ENCODE data around the gene CACNA1B.
"Not testable (repeated sequence)": the region's sequence is repeated elsewhere in the genome, so short reads cannot be mapped to it uniquely, and the experiment has no call there.

Gene CACNA1B

GRCh38 chr9:138117101-138117750 is 239.6 kb downstream of the CACNA1B start:
- DNase-seq (ENCODE audit: low read depth) = no peak

DNA sequence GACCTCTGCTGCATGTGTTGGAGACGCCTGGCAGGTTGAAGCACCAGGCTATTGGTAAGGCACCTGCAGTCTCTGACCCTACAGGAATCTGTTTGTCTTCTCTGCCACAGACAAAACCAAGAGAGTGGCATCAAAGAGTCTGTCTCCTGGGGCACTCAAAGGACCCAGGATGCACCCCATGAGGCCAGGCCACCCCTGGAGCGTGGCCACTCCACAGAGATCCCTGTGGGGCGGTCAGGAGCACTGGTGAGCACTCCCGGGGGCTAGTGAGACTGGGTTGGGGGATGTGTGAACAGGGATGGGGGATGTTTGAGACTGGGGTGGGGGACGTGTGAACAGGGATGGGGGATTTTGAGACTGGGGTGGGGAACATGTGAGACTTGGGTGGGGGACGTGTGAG is 240.3 kb downstream of the CACNA1B start:
- DNase-seq (ENCODE audit: low read depth) = no peak

- DNase-seq (ENCODE audit: low read depth) = no peak
Measured at GRCh38 chr9:138118601-138119071, 241.1 kb downstream of the CACNA1B start.

DNA sequence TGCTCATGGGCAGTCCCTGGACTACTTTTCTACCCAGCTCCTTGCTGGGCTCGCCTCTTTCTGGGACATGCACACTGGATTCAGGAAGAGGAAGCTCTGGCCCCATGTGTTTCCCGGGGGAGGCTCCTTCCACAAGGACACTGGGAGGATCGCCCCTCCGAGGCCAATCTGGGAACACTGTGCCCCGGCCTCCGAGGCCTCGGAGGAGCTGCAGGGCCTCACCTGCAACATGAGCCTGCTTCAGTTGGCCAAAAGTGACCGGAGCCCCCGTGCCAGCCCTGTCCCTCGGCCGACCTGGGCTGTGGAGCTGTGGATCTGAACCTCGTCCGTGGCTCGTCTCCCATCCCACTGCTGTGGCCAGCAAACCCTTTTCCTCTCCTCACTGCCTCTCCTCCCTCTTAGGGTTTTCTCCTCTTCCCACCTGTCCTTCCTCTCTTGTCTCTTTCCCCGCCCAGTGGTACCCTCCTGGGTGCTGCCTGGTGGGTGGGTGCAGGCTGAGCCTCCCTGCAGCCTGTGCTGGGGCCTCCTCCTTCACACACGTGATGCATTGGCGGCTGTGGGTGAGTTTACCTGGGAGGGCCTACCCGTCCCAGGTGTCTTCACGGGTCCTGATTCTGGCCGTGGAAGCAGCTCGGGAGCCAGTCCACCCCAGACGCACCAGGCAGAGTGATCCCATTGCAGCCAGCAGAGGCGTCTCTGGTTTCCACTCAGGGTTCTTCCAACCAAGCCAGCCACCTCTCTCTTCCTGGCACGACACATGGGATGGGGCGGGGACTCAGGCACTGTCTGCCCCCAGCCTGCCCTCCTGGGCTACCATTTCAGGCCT is 241.8 kb downstream of the CACNA1B start:
- no peak for DNase-seq (ENCODE audit: low read depth)

GRCh38 chr9:138120072-138120471 is 242.5 kb downstream of the CACNA1B start:
- DNase-seq (ENCODE audit: low read depth) = no peak

GRCh38 chr9:138120511-138121437 is 243.2 kb downstream of the CACNA1B start:
- DNase-seq (ENCODE audit: low read depth) = no peak

GRCh38 chr9:138121438-138122050 is 244.0 kb downstream of the CACNA1B start:
- DNase-seq (ENCODE audit: low read depth) = no peak

- no peak for DNase-seq (ENCODE audit: low read depth)
Measured at GRCh38 chr9:138122201-138122600, 244.6 kb downstream of the CACNA1B start.

DNA sequence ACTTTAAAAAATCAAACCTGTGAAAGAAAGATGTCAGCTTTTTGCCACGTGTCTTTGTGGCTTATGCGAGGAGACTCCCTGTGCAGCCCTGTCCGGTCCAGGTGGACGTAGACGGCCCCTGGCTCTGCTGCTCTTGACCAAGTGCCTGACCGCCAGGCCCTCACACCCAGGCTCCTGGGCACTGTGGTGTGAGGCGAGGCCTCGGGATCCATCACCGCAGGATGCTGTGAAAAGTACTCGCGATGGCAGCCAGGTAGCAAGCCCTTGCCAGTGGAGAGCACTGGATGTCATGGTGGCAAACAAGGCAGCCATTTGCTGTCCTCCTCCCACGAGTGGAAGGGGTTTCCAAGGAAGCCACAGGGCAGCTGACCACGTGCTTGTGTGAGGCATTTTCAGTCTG is 245.1 kb downstream of the CACNA1B start:
- DNase-seq (ENCODE audit: low read depth) = no peak

DNA sequence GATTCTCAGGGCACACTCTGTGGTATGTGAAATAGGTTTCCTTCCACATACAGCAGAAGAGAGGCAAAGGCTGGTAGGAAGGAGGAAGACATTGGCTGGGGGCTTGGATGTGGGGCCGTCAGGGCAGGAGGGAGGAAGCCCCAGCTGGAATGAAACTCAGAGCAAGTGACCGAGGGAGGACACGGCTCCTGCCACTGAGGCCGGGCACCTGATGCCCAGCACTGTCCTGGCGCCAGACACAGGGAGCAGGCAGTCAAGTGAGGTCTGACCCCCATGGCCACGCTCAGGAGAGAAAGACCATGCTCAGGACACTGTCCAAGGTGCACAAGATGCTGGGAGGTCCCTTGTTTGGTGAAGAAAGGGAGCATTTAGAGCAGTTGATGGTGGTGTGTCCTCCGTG is 245.5 kb downstream of the CACNA1B start:
- no peak for DNase-seq (ENCODE audit: low read depth)

- DNase-seq (ENCODE audit: low read depth) = not testable (repeated sequence)
Measured at GRCh38 chr9:138126090-138126857, 248.7 kb downstream of the CACNA1B start.

- not testable (repeated sequence) for DNase-seq (ENCODE audit: low read depth)
Measured at GRCh38 chr9:138126858-138127584, 249.4 kb downstream of the CACNA1B start.

GRCh38 chr9:138128027-138128426 is 250.4 kb downstream of the CACNA1B start:
- DNase-seq (ENCODE audit: low read depth) = not testable (repeated sequence)

- DNase-seq (ENCODE audit: low read depth) = not testable (repeated sequence)
Measured at GRCh38 chr9:138129318-138129717, 251.7 kb downstream of the CACNA1B start.

DNA sequence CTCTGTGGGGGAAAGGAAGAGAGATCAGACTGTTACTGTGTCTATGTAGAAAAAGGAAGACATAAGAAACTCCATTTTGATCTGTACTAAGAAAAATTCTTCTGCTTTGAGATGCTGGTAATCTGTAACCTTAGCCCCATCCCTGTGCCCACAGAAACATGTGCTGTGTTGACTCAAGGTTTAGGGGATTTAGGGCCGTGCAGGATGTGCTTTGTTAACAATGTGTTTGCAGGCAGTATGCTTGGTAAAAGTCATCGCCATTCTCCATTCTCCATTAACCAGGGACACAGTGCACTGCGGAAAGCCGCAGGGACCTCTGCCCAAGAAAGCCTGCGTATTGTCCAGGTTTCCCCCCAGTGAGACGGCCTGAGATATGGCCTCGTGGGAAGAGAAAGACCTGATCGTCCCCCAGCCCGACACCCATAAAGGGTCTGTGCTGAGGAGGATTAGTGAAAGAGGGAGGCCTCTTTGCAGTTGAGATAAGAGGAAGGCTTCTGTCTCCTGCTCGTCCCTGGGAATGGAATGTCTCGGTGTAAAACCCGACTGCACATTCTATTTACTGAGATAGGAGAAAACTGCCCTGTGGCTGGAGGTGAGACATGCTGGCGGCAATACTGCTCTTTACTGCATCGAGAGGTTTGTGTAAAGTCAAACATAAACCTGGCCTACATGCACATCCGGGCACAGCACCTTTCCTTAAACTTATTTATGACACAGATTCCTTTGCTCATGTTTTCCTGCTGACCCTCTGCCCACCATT is 255.5 kb downstream of the CACNA1B start:
- not testable (repeated sequence) for DNase-seq (ENCODE audit: low read depth)

DNA sequence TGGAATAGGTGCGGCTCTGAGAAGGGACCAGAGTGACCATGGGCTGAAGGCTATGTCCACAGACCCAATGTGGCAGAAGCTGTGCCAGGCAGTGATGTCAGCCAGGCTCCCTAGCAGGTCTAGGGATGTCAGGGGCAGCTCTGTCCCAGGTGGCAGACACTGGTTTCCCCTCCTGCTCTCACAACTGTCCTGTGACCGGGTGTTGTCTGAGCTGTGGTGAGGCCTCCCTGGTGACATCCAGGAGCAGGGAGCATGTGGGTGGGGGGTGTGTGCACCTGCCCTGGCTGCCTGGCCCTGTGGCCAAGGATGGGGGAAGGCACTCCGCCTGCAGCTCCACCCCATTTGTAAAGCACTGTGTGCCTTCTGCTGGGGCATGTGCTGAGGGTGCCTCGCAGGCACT is 257.0 kb downstream of the CACNA1B start:
- not testable (repeated sequence) for DNase-seq (ENCODE audit: low read depth)

DNA sequence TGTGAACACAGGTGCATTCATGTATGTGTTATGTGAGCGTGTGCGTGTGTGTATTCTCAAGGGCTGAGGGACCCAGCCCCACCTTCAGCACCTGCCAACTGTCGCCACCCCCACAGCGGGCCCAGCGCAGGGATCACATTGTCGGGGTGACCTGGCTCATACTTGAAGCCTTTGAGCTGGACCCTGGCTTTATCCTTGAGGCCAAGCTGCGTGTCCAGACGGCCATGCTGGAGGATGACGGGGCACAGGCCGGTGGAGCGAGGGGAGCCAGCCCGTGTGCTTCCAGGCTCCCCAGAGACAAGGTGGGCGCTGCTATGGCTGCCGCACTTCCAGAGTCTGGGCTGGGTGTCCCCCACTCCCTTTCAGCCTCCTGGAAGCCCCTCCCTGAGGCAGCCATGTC is 261.5 kb downstream of the CACNA1B start:
- DNase-seq (ENCODE audit: low read depth) = not testable (repeated sequence)

DNA sequence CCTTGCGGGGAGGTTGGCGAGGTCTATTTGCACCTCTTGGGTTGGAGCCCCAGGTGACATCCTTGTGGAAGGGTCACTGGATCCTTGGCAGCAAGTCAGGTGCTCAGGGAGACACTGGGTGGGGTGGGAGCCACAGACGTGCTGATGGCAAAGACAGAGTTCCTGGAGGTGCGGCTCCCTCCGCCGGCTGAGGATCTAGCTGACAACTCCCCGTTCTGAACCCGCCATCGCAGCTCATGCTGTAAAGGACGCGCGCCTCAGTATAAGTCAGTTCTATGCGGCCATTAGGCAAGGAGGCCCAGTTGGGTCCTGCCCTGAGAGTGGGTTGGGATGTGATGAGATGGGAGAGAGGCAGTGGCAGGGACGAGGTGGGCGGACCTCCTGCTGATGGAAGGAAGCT is 263.4 kb downstream of the CACNA1B start:
- not testable (repeated sequence) for DNase-seq (ENCODE audit: low read depth)

DNA sequence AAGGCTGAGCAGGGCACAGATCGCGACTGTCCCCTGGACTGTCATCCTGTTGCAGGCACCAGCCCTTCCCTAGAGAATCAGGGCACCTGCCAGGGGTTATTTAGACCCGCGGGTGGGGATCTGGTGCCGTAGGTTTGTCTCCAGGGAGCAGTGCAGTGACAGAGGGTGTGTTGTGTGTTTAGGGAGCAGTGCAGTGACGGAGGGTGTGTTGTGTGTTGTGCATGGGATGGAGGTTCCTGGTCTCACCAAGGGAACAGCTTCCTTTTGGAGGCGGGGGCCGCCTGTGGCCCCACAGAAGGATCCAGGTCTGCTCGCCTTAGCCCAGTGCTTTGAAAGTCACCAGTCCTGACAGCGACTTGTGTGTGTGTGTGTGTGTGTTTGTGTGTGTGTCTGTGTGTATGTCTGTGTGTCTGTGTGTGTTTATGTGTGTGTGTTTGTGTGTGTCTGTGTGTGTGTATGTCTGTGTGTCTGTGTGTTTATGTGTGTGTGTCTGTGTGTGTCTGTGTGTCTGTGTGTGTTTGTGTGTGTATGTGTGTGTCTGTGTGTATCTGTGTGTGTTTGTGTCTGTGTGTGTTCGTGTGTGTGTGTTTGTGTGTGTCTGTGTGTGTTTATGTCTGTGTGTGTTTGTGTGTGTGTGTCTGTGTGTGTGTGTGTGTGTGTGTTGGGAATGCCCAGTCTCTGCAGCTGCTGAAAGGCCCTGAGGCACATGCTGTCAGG is 265.1 kb downstream of the CACNA1B start:
- not testable (repeated sequence) for DNase-seq (ENCODE audit: low read depth)
